ENCODE results near the gene MAGI2.
"Not testable (repeated sequence)": the region's sequence is repeated elsewhere in the genome, so short reads cannot be mapped to it uniquely, and the experiment has no call there.

MAGI2 gene

DNA sequence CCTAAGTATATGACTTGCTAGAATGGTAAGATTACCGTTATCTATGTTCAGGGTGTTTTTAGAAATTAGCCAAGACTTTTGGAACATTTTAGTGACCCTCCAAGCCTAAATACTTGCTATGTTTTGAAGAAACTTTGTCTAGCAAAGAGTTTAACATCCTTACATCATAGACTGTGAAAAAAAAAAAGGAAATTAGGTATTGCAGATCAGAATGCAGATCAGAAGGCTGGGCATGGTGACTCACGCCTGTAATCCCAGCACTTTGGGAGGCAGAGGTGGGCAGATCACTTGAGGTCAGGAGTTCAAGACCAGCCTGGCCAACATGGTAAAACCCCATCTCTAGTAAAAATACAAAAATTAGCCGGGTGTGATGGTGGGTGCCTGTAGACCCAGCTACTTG is 10.7 kb downstream of the MAGI2 start:
- DNase-seq: not testable (repeated sequence)

DNA sequence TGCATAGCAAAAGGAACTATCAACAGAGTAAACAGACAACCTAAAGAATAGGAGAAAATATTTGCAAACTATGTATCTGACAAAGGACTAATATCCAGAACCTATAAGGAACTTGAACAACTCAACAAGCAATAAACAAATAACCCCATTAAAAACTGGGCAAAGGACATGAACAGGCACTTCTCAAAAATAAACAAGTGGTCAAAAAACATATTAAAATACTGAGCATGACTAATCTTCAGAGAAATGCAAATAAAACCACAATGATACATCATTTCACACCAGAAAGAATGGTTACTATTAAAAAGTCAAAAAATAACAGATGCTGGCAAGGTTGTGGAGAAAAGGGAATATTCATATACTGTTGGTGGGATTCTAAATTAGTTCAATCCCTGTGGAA is 17.1 kb downstream of the MAGI2 start:
- DNase-seq: no peak

DNA sequence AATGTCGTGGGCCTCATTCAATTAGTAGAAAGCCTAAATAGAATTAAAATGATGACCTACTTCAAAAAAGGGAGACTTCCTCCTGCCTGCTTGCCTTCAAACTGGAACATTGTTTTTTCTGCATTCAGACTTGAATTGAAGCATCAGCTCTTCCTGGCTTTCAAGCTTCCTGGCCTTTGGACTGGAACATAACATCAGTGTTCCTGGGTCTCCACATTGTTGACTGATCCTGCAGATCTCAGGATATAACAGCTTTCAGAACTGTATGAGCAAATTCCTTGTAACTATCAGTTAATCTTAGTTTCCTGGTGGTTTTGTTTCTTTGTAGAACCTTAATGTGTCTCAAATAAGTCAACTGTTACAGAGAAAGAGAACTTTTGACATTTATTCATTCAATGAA is 18.6 kb downstream of the MAGI2 start:
- no peak for DNase-seq

DNA sequence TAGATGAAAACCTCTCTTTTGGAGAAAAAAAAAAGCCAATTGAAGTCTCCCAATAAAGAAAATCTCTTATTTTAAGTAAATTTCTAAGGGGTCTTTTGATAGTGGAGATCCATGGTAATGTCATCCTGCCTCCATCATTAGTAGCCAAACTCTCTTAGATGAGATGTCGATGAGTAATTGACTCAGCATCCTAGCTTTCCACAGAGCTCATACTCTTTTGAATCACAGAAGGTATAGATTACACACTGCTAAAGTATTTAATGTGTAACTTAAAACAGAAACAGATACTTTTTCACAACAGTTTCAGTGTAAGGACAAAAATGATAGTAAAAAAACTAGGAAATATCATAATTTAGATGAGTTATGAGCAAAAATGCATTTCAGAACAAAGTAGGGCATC is 19.4 kb downstream of the MAGI2 start:
- DNase-seq: no peak

DNA sequence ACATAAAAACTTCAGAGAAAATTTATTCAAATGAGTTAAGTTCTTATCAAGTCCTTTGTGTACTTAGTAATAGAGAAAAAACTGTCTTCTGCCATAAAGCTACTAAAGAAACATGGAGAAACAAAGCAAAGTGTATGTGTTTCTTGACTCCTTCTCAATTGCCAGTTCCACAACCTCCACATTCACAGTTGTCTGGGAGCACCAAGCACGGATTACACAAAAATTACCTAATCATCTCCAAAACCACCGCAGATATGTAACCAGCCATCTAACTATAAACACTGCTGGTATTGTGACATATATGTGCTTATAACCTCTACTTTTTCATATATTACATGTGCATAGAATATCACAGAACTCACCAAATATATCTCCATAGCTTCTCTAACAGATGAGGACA is 23.1 kb downstream of the MAGI2 start:
- no peak for DNase-seq

DNA sequence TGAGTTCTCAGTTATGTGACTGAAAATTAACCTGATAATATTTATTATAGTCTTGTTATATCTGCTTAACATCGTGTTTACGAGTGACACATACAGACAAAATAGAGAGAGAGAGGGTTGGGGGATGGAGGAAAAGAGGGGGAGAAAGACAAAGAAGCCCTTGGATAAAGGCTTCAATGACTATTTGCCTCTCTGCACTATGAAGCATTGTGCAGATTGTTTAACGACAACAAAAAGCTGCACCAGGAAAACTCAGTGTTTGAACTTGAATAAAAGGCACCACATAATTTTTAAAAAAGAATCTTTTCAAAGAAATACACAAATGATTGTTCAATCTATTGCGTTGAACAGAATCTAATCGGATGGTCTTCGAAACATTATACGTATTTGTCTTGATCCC is 27.8 kb downstream of the MAGI2 start:
- DNase-seq: no peak

DNA sequence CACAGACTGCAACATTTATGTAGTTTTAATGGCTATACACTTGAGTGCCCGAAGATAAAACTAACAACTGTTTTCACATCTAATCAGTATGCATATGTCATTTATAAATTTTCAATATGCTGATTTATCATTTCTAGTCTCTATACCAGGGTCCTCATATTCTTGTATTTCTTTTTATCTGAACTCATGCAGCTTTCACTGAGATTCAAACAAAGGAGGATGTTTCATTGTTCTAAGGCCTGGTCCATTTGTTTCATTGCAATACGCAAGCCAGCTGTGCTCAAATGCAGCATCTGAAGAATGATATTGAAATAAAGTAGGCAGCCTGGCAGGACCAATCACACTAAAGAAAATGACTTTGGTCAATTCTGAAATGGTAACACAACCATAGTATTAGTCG is 31.7 kb downstream of the MAGI2 start:
- DNase-seq: no peak

DNA sequence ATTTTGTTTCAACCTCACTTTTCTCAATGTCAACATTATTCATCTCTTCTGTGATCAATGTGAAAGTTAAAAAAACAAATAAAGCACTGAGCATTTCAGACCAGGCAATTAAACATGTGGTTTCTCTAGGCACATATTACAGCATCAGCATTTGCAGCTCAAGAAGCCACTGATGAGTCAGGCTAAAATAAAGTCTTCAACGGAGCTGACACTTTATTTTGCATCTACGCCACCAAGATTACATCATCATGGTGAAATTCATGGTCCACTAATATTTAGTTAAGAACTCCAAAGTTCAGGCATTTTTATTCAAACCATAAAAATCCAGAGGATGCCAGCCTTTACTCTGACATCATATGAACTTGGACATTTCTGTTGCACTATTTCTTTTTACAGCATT is 33.0 kb downstream of the MAGI2 start:
- no peak for DNase-seq

DNA sequence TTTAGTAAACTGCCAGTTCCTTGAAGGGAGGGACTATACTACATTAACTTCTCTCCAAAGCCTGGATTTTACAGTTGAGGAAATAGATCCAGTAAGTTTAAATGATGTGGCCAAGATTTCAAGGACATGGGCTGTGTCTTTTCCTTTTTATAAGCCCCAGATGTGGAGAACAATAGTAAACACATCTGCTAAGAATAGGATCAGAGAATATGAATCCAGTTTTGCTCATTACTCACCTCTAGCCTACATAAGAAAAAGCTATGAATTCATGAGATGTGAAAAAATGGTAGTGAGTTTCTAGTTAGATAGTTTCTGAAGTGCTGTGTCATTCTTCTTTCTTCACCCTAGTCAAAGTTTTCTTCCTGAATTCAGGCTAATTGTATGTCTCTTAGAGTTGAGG is 38.6 kb downstream of the MAGI2 start:
- no peak for DNase-seq

DNA sequence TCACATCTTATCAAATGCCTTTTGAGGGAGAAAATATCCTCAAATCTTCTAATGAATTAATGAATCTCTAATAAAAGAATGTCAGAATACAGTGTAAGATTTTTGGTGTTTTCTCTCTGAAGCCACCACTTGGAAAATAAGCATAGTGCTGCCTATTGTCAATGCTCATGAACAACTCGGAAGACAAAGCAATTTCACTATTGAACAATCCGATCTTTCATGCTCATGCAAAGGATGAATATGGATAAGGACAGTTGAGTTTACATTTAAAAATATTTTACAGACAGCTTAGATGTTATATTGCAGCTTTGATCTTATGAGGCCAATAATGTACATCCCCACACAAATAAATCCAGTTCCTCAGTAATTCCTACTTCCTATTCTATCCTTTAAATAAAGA is 40.6 kb downstream of the MAGI2 start:
- DNase-seq: no peak

DNA sequence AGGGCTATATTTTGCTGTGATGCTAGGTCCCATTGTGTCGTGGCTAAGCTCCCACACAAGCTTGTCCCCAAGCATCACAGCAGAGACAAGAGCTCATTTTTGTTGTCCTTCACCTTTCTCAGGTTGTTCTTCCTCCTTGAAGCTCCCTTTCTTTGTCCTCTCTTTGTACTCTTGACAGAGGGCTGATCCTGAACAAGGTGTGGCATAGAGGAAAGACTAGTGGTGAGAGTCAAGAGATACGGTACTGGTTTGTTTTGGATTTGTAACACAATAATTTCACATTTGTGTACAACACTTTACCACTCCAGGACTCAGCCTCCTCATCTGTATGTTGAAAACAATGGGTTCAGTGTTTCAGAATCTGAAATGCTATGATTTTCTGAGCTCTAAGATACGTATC is 41.0 kb downstream of the MAGI2 start:
- no peak for DNase-seq

DNA sequence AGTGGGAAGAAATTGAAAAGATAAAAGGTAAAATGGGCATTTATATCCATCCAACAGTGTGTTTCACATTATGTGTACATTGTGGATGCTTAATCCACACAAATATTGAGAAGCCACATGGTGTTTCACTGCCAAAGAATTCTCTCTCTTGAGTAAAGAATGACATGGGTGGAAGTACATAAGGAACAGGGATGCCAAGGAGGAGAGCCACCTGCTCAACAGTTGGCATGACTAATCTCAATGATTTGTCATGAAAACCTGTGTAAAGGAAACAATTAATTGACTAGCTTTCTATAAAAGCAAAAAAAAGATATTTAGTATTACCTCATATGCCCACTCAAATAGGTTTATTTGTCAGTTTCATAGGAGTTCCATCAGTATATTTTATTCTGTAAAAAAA is 43.1 kb downstream of the MAGI2 start:
- no peak for DNase-seq

DNA sequence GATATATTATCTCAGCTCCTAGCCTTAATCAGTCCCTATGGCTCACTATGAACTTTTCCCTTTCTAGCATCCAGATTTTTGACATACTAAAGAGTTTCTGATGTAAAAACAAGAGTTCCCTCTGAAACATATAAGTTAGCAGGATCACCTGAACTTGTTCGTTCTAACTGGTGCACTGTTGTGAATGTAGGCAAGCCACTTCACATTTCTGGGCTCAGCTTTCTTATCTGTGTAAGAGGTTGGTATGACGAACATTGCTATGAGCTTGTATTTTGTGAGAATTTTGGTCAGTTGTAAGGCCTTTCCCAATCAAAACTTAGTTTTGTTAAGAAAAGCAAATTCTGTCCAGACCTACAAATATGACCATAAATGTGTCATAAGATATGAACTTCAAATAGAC is 46.1 kb downstream of the MAGI2 start:
- DNase-seq: no peak

DNA sequence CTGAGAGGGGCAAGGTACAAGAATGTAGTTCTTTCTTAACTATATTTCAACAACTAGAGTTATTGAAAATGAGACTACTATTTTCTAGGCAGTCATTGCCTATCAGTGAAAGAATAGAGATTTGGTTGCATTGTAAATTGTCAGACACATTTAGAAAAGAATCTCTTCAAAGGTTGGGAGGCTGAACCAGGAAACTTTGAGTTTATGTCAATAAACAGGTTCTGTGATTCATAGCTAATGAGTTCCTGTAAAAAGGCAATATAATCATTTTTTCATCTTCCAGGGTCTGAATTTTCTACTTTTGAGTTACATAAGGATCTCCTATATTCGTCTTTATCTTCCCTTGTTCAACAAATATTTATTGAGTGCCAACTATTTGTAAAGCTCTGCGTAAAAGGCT is 47.1 kb downstream of the MAGI2 start:
- DNase-seq: no peak

DNA sequence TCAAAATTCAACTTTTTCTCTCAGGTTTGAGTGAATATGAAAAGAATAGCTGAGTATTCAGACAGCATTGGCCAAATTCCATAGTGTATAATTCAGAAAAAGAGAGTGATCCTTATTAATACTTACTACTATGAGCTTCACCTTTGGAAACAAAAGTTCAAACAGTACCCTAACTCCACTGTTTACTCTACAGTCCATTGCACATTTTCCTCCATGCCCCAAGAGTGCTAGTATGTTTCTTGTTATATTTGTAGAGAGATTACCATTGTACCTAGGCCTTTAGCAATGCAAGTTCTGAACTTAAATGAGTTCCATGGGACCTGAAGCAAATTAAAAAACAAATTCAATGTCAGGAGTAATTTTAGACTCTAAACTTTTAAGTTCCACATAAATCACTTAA is 48.1 kb downstream of the MAGI2 start:
- DNase-seq: no peak

DNA sequence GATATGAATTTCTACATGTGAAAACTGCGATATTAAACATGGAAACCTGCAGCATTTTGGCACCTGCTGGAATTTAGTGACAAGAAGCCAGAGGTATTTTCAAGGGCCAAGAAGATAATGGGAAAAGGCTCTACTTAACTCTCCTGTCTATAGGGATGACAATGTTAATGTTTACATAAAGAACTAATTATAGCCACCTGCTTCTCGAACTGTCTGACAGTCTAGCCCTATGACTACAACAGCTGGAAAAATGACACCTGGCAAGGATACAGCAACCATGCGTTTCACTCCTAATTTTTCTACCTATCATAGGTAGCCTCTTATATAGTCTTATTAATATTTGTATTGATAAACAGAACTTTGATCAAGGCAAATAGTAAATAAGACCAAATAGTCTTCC is 49.6 kb downstream of the MAGI2 start:
- no peak for DNase-seq

DNA sequence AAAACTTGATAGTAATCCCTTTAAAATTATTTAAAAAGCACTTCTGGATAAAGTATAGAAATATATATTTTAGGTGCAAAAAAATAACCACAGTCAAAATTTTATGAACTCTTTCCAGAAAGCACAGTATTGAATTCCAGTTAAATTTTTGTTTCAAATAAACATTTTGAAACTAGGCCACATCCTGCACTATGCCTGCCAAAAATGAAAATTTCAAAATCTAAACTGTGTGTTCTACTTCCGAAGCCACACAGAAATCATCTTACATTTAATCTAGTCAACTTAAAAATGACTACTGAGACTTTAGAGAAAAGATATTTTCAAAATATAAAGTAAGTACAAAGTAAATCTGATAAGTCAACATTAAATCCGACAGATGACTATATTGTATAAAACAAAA is 50.0 kb downstream of the MAGI2 start:
- no peak for DNase-seq

DNA sequence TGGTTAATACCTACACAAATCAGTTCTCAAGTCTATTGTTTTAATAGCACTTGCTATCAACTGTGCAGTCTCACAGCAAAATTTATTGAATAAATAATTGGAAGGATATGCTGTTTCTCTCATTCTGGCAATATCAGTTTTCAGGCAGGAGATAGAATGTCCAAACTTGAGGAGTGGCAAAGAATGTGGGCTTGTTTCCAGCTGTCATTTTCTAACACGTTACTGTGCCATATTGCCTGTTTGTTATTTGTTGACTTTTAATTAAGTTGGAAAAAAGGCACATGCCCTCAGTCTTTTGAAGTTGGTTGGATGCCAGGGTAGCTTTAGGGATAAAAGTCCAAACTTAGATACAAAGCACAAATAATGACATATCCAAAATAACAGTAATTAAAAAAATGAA is 52.2 kb downstream of the MAGI2 start:
- no peak for DNase-seq

DNA sequence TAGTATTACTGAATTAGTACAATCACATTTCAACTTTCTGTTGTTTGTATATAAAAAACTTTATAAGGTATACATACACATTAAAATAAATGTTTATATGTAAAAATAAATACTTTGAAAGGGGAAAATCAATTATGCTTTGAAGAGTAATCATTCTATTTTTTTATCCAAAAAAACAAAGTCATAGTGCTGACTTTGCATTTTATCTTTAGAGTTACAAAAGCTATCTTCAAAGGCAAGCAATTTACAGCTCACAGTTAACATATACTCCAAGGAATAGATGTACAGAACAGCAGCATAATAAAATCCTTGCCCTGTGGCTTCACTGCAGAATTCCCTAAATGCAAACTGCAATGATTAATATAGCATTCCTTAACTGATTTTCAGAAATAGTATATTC is 53.2 kb downstream of the MAGI2 start:
- DNase-seq: no peak

DNA sequence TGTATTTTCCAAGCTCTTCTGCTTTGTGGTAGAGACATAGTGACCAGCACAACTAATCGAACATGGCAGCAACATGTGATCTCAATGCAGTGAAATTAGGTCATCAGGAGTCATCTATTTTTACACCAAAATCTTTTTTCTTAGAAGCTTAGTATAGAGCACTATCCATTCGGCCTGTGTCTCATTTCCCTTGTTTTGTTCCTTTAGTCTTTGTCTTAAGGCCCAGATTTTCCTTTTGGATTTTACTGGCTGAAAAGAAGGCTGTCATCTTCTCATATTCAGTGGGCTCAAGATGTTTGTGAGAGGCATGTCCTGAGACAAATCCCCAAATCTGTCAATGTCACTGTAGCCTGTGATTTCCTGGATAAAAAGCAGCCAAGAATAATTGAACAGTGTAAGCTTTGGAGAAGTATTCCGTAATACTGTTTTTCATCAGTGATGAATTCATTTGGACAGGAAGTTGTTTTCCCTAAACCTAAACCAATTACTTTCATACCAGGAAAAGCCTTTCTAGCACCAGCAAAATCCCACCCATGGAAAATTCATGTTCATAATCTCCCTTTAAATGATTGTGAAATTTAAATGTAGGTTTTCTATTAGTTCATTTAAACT is 55.2 kb downstream of the MAGI2 start:
- DNase-seq: no peak

DNA sequence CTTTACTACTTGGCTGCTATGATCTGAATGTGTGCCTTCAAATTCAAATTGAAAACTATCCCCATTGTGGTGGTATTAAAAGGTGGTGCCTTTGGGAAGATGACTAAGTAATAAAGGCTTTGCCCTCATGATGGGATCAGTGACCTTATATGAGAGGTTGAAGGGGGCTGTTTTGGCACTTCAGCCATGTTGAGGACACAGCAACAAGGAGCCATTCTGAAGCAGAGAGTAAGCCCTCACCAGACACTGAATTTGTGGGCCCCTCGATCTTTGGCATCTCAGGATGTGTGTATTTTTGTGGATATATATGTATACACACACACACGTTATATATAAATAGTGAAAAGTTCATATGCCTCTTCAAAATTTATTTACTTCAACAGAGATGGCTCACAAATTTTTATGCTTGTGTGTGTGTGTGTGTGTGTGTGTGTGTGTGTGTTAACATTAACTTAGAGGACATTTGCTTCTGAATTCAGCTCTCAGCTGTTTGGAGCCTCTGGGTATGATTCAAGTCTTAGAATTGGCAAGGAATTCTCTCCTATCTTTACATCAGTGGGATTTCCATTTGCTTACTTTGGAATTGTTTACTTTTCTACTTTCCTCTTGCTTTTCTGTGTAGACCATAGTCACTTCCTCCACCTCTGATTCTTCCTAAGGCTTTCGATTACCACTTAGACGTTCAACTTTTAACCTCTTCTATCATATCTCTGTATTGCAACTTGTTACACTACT is 66.6 kb downstream of the MAGI2 start:
- no peak for DNase-seq

DNA sequence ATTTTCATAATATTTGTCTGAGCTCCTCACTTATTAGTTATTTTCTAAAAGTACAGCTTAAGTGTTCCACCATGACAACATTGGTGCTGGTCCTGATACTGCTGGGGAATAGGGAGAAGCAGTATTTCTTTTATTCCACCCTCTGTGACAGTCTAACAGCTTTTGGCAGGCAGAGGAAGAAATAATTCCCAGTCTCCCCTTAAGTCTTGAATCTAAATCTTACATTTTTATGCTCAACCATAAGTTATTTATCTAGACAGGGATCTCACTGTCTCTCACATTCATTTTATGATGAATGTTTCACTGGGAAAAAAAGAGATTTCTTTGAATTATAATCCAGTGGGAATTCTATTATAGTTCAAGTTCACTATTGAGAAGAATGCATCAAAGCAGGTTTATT is 71.5 kb downstream of the MAGI2 start:
- no peak for DNase-seq

DNA sequence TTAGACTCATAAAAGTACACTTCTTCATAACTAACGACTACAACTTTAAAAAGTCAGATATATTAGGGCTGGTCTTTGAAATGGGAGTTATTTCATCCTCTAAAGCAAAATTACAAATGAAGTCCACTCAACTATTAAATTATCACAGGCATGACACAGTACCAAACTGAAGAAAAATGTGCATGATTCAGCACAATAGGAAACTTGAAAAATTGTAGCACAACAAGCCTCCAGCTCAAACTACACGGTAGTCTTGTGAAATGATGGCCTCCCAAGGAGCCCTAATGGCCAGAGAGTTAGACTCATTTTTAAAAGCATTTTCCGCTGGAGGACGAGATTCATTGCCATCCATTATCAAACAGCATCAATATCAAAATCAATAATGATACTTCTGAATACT is 76.4 kb downstream of the MAGI2 start:
- DNase-seq: no peak

DNA sequence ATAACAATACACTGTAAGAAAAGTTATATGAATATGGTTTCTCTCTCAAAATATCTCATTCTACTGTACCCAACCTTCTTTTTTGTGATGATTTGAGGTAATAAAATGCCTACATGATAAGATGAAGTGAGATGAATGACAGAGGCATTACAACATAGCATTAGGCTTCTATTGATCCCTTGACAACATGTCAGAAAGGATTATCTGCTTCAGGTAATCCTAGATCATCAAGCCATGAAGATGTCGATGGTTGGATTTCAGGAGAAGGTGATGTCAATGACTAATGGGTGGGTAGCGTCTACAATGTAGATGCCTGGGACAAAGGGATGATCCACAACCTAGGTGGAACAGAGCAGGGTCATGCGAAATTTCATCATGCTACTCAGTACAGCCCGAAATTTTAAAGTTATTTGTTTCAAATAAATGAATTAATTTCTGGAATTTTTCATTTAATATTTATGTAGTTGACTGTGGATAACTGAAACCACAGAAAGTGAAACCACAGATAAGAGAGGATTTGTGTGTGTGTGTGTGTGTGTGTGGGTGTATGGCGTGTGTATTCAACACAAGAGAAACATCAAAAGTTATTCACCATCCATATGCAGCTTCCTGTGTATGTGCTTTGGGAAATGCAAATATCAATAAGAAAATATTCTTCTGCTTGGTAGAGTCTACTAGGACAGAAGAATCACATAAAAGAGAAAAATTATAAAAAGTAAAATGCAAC is 77.0 kb downstream of the MAGI2 start:
- no peak for DNase-seq

DNA sequence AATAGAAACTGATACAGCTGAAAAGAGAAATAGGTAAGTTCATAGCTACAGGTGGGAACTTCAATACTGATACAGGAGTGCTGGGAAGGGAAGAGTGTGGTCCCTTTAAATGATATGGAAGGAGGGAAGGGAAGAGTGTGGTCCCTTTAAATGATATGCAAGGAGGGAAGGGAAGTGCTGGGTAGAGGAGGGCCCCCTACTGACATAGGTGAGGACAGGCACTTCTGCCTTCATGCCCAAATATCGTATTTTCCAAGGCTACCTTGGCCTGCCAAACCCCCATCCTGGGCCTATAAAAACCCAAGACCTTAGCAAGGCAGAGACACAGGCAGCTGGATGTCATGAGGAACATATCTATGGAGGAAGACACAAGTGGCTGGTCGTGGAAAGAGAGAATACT is 92.3 kb downstream of the MAGI2 start:
- no peak for DNase-seq

Data from stimulated activated CD4-positive, alpha-beta T cell treated with anti-CD3 and anti-CD28 coated beads, Interleukin-15, amount 100 ng/mL, for 24 hours (primary cell).